Stimulated activated CD8-positive, alpha-beta memory T cell treated with anti-CD3 and anti-CD28 coated beads, Interleukin-15, amount 100 ng/mL, for 4 hours (primary cell): ENCODE data around the gene PARD3B.

Experiments
- DNase-seq, 2 donors: peaks; one replicate each; pipeline ENCODE4 v3.0.0-alpha.2; 2020; ENCODE audit warnings: low read depth in 2 of 2

Gene PARD3B

DNA sequence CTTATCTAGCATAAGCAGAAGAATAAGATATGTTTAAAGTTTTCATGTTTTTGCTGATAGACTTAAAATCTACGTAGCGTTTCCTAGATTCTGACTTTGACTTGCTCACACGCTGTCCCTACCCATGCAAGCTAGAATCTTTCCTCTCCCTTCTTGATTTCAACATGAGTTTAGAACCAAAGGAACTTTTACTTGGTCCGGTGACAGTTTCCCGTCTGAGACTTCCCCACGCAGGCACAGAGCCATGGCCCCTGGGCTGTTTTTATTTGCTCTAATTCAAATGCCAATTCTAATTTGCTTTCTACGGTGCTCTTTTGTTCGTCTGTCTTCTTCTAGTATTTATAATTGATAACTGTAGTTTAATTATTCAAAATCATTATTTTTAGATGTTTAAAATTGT is 467.7 kb downstream of the PARD3B start:
- DNase-seq = no peak

DNA sequence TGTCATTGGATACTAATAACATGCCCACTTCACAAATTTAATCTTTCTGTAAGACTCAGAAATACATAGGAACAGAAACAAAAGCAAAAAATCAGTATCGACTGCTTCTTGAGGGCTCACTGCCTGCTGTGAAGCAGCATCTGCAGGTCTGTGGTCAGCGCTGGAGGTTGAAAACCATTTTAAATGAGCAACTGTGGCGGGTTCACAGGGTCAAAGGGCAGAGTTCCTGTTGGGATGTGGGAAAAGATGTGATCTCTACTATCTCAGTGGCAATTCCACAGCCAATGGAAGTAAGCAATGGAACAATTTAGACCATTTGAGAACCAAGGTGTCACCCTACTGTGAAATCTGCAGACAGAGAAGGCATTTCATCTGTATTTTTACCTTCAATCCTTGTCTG is 468.3 kb downstream of the PARD3B start:
- no peak for DNase-seq

DNA sequence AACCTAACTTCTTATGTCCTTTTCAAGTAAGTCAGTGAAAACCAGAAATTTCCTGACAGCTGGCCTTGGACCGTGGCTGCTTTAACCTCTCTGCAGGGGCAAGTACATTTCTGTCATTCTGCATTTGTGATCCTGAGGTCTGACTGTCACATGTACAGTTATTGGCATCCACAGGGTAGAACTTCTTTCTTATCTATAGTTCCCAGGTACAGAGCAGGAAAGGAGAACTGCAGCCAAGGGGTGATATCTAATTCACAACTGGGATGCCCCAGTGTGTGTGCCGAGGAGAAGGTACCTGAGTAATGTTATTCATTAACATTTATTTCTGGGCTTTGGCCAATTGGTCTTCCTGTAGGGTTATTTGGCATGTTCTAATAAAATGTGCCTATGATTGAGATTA is 468.9 kb downstream of the PARD3B start:
- no peak for DNase-seq

DNA sequence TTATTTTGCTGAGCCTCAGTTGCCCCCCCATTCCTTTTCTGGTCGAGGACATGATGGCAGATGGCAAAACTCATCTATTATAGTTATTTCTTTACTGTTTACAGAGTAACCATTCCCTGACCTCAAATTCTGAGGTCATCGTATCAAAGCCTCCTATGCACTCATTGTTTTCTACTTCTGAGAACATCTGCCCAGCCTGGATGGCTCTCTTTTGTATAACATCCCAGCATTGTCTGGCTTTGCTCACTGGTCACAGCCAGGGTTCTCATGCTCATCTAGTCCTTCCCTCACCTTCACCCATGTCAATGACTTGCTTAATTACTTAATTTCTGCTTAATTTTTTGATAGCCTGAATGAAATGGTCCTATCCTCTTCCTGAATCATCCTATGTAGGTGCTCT is 472.1 kb downstream of the PARD3B start:
- no peak for DNase-seq

DNA sequence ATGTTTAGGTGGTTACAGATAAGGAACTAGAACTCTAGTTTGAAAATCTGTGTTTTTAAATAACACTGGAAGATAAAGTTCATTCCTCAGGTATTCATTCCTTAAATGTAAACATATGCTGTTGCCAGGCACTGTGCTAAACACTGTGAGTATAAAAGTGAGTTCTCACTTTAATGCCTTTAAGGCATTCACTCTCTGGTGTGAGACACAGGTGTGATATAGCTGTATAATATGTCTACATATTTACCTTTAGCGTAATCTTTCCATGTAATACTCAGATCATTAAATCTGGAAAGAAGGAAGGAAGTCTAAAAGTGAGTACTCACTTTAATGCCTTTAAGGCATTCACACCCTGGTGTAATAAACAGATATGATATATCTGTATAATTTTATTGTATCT is 472.6 kb downstream of the PARD3B start:
- no peak for DNase-seq

DNA sequence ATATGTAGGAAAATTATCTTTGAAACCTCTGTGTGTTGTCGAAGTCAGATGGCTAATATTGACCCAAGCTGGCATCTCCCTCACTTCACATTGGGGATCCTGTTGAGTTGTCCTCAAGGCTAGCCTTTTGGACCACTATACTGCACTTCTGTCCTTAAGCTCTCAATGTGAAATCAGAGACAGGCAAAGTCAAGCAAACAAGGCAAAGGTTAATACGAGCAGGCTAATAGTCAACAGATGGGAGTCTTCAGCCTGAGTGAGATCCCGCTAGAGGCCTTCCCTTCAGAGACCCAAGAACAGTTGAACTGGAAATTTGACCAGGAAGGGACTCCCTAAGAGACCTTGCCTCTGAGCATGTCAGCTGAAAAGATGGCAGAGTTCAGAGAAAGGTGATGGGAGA is 475.4 kb downstream of the PARD3B start:
- DNase-seq = no peak

DNA sequence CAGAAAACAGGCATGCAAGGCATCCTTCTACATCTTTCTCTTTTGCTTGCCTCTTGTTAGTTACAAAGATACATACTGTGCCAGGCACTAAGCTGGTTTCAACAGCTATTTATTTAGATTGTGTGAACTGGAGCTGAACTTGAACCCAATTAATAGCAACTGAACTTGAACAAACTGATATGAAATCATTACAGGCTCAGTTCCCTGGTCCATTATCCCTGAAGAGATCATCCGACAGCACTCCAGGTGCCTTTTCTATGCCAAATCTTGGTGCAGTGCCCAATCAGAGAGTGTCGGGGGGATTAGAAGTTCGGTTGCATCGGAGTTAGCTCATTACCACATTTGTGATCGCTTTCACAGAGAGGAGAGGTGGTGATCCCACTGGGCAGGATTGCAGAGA is 477.6 kb downstream of the PARD3B start:
- no peak for DNase-seq

DNA sequence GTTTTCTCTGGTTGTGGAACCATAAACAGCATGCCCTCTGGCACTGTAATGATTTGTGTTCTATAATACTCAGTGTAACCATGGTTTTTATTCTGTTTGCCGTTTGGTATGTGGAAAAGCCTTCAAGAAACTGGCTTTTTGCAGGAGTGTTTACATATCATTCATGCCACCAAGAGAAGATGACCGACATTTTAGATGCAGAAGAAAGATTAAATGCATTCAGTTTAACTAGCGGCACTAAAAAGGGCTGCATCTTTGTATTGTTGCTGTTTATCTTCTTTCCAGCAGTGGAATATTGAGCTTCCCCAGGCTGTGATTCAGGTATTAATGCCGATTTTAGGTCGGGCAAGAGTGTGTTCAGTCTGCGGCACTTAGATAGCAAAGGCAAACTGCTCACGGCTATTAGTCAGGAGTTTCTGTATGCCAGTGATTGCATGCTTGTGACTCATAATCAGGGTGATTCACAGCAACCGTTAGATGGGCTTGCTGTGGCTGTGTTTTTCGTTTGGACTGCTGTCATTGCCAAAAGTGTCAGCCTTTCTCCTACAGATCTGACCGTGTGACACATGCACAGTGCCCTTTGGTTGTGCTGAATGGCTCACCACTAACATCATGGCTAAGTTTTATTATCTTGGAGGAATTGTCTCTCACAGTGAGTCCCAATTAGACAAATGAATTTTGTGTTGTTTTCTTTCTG is 479.7 kb downstream of the PARD3B start:
- DNase-seq = no peak

DNA sequence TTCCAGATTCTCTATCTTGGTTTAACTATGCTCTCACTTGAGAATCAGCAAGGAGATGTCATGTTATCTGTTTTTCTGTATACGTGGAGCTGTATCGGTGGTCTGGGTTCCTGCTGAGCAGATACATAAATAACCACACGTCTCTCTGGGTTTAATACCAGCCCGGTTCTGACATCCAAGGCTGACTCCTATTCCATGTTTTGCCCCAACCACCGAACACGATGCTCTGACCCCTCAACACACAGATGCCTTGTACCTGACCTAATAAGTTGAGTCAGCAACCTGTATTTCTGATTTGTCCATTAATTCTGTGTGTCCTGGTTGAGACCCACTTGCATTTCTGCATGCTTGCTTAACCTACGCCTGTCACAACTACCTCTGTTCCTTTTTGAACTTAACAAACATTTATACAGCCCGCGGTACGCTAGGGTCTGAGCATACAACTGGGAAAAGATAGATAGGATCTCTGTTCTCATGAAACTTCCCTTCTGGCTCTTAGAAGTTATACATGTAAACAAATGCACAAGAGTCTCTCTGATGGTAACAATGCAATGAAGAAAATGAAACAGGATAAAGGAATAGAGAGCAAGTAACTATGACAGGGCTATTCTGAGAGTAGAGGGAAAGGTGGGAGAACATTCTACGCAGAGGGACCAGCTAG is 480.4 kb downstream of the PARD3B start:
- DNase-seq = no peak

DNA sequence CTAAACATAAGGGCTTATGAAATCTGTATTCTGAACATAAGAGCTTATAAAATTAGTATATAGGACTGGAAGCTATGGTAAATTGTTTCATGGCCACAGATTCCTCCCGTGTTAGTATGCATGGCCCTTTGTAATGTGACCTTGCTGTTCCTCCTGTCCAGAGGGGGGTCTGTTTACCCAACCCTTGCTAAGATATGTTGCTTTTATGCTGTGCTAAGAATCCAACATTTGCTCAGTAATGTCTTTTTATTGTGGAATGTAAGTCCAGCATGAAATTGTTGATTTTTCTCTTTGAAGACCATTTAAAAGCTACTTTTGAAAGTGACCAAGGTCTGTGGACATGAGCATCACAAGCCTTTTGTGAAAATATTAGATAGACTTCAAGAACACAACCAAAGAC is 485.4 kb downstream of the PARD3B start:
- no peak for DNase-seq

DNA sequence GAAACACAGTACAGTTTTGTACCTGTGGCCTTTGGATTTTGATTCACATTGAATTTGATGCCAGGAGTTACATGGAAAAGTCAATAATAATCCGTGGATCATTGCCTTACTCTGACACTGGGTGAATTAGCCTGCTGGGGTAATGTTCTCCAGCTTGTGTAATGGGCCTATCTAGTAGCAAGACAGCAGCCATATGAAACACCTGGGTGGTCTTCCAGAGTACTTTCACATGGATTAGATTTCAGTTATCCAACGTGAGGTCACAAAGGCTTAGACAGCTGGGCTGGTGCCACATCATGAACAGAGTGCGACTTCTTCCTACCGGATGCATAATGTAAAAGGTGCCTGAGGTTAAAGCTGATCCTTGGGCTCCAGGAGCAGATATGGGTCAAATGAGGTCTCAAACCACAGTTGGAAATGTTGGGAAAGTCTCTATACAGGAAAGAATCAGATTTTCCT is 486.8 kb downstream of the PARD3B start:
- no peak for DNase-seq

DNA sequence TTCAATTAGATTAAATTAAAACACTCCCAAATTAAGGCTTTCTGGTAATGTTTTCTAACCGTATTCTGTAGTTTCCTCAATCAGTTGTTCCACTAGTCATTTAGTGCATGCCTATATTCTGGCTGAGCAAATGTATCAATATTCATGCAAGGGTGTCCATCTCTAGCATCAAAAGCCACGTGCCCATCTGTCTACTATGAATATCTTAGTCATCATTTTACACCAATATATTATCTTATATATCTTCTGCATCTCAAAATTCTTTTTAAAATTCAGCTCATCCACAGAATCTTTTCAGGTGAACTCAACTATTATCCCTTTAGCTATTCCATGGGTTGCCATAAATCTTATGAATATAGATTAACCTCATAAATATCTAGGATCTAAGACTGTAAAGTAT is 488.2 kb downstream of the PARD3B start:
- no peak for DNase-seq

DNA sequence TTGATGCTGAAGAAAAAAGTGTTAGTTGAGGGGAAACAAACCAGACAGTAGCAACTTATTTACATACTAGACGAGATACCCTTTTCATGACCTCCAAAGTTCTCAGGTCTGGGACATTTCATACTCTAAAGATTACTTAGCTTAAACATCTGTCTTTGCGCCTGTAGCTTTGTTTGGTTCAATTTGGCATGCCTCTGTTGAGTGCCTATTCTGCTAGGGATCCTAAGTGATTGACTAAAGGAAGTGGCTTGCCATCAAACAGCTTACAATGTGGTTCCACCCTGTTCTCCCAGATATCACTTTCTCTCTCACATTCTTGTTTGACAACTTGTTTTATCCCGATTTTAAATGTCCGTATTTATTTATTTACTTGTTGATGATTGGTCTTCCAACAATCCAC is 488.8 kb downstream of the PARD3B start:
- no peak for DNase-seq

DNA sequence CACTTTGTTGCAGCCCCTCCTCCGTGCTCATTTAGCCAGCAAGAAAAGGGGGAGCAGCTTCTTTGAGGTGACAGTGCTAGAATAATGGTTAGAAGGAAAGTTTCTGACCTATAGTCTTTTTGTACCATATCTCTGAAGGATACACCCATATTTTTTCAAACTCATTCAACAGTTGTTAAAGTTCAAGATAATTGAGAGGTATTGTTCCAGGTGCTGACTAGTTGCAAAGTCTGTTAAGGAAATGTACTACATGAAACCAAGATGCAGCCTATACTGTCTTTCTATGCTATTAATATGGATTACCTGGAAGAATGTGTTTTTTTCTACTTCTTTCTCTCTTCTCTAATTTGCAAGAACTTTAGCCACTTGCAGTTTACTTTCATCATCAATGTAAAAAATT is 495.0 kb downstream of the PARD3B start:
- no peak for DNase-seq

DNA sequence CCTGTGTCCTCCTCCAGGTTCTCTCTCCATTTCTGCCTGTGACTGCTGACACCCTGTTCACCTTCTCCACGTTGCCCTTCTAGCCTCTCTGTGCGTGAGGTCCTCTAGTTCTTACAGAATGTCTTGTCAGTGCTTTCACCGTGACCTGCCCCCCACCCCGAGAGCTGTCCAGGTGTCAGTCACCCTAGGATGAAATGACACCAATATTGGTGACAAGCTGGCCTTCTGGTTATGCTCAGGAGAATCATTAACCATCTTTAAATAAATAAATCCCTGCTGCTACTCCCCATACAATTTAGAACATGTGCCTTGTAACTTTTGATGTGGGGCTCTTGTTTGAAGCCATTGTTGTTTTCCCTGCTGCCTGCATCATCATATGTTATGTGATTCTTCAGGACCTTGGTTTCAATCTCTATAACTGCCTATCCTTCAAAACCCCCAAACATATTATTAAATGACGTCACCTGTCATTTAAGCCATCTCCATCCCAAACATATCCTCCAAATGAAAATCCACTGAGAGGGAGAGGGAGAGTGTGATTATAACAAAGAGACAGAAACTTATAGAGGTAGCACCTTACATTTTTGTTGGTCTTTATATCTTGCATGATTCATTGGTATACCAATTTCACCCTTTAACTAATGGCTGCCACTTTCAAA is 496.3 kb downstream of the PARD3B start:
- DNase-seq = no peak

DNA sequence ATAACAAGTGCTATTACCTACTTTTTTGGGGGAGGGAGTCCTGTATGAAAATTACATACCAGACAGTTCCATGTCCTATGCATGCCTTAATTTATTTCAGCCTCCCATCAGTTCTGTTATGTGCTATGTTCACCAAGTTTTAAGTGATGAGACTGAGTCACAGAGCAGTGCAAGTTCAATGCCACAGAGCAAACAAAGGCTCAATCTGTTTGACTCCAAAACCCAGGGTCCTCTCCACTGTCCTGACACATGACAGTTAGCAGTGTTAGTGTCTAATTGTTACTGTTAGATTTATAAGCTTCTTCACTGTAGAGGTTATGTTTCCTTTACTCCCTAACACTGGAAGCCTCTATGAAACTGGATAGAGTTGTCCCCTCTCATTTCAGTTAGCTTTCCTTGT is 498.0 kb downstream of the PARD3B start:
- DNase-seq = no peak

DNA sequence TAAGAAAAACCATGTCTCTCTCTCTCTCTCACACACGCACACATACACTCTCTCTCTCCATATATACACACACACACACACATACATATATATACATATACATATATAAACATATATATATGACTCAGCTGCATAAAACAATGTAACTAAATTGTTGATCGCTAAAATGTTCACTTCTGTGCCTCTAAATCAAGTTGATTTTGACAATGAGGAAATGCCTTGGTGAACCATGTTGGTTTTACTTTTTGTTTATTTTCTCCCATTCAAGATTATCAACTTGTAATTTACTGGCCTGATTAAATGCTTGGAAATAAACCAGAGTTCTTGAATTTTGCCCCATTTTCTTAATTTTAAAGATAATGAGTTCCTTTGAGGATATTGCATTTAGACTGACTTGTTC is 500.4 kb downstream of the PARD3B start:
- DNase-seq = no peak

DNA sequence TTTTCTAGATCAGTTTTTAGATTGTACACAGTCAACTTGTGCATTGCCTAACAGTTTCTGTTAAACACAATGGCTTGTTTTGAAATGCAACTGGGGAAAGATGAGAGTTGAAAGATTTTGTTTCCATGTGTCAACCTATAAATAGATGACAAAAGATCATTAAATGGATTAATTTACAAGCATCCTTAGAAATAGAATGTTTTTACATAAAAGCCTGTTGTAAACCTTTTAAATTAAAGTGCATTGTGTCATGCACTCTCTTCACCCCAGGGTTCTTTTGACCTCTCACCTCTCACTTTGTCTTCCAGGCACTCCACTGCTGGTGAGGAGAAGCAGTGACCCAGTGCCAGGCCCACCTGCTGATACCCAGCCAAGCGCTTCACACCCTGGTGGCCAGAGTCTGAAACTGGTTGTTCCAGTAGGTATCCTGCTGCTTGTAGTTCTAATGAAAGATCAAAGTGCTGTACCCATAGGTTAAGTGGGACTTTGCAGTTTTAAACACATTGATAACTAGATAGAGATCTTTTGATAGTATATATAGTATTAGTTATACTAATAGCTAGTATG is 502.1 kb downstream of the PARD3B start:
- no peak for DNase-seq

DNA sequence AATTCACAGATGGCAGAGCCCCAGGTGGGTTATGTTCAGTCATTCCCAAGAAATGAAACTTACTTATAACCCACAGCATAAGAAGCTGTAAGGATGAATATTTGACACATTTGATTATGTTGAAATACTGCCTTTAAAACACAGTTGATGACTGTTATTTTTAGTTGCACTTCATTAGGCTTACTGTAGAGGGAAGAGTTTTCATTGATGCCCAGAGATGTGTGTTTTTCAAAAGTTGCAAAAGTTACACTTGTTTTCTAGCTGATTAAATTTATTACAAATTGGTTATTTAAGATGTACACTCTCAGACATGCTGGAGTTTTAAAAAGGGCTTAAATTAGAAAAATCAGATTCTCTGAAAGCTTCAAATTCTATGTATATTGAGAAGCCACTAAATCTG is 506.1 kb downstream of the PARD3B start:
- no peak for DNase-seq

DNA sequence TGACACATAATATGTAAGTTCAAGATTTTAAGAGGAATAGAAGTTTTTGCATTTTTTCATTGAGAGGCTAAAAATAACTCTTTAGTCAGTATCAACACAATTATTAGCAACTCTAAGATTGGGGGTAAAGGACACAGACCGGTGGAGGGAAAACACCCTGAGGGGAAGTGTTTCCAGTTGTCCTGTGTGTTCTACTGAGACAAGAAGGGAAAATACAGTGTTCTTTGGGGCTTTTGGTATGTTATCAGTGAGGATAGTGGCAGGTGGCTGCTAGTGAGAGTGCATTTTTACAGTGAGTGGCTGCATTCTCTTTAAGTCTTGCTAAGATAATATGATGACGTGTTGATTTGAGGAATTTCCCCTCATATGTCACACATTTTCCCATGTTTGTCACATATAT is 507.5 kb downstream of the PARD3B start:
- DNase-seq = no peak

DNA sequence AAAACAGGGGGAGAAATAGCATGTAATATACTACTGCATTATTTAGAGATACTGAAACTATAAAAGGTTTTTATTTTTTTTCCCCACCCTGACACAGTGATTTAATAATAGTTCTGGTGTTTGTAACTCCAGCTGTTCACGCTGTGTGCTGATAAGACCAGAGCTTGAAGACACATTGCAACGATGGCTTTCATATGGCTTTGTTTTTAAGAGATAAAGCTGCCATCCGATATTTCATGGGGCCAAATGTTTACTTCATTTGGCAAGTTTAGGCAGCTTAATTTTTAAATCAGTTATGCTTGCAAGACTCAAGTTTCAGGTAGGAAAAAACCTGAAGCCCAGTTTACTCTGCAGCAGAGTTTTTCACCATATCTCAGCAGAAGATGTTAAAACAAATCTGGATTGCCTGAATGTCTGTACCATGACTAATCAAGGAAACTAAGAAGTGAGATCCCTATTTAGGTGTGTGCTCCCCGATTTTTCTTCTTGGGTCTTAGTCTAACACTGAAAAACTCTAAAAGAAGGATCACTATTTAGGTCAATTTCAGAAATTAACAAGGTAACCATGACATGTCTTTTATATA is 508.6 kb downstream of the PARD3B start:
- no peak for DNase-seq

DNA sequence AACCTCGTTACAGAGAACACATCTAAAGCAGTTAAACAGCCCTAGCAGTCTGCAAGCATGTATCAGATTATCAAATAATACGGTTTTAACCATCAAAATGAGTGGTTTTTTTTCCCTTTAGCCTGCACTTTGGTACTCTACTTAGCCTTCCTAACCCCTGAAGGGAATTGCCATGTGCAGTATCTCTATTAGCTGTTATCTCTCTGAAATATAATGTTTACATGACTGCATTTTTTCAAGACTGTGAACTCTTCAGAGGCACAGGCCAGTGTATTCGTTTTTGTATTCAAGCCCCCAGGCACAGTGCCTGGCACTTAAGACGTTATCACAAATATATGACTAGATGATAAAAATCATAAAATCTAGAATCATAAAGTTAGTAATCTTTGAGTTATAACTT is 509.5 kb downstream of the PARD3B start:
- DNase-seq = no peak

DNA sequence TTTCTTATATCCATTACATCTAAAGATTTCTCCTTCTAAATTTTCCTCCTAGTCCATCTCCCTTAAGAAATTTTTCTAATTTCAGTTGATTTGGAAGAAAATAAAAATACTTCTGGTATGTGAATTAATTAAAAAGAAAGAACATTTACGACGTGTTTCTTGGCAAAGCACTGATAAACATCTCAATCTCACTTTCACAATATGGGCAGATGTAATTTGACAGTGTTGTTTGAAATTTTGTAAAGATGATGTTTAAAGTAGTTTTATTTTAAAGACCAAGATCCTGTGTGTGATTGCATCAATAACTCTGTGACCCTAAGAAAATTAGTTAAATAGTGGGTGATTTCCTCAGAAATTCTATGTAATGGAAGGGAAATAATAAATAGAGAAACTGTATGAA is 510.0 kb downstream of the PARD3B start:
- DNase-seq = no peak
